Hematopoietic multipotent progenitor cell (in vitro differentiated cells): ENCODE measurements around the gene CD163L1. TPM values are rescaled to one million over a fixed set of nuclear protein-coding genes. Genes with fewer than 3 reads are reported as not detected.

Experiments used
- DNase-seq, 3 donors: peaks; one replicate each; pipeline ENCODE4 v3.0.0-alpha.2; 2011 to 2015; ENCODE audit warnings: low read depth in 2 of 3, low spot score in 2 of 3
- total RNA-seq: library from RNA; depleted of rRNA; stranded (reverse); fragments of >200 nt; gene quantifications from one replicate; pipeline ENCODE4 v1.2.3, GENCODE V29; 2012

Gene CD163L1
- total RNA-seq, 1 donor: under 0.01 TPM

DNA sequence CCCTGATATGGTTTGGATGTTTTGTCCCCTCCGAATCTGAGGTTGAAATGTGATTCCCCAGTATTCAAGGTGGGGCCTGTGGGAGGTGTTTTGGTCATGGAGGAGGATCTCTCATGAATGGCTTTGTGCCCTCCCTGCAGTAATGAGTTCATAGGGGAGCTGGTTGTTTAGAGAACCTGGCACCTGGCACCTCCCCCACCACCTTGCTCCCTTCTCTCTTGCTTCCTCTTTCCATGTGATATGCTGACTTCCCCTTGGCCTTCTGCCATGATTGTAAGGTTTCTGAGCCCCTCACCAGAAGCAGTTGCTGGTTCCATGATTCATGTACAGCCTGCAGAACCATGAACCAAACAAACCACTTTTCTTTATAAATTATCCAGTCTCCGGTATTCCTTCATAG, 32.6 kb downstream of the CD163L1 start:
- DNase-seq: peak in 2 of 3 donors; percentile 81 to 96

DNA sequence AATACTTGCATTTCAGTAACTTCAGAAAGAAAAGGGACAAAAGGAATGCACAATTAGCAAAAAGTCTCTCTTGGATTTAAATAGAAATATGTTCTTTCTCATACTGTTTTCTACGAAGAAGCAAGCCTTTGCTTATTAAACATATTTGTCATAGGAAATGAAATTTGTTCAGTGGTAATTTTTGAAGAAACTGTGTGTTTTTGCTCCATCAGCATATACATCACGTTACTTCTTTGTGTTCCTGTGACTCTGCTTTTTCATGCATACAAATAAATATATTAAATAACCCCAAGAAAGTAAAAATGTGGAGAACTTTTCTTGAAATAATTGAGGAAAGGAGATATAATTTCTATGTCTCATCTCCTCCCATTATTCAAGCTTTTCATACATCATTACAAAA, 39.7 kb downstream of the CD163L1 start:
- no peak for DNase-seq

GRCh38 chr12:7403466-7403865, 40.5 kb downstream of the CD163L1 start:
- no peak for DNase-seq

- DNase-seq: no peak
These were observed 44.9 kb downstream of the CD163L1 start for GRCh38 chr12:7399089-7399488.

GRCh38 chr12:7396418-7396817, 47.5 kb downstream of the CD163L1 start:
- no peak for DNase-seq

- DNase-seq: no peak
These were observed 48.0 kb downstream of the CD163L1 start for GRCh38 chr12:7395950-7396349.

GRCh38 chr12:7387289-7387688, 56.7 kb downstream of the CD163L1 start:
- DNase-seq: no peak

- DNase-seq: no peak
These were observed 60.8 kb downstream of the CD163L1 start for GRCh38 chr12:7383157-7383556.

DNA sequence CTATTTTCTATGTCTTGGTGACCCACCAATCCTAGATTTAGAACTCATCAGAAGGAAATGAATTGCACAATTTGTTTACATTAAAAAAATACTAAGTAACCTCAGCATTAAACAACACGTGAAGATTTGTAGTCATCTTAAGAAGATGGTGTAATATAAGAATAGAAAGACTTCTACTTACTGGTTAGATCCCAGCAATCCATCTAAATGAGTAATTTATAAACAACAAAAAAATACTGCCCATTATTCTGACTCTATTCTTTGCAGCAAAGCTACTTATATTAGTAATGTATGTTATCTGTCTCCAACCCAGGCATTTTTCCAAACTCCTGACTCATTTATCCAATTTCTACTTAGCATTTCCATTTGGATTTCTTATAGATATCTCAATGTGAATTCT, 67.8 kb downstream of the CD163L1 start:
- no peak for DNase-seq

GRCh38 chr12:7375145-7375543, 68.8 kb downstream of the CD163L1 start:
- no peak for DNase-seq

GRCh38 chr12:7374423-7375144, 69.4 kb downstream of the CD163L1 start:
- peak in 2 of 3 donors; percentile 55 to 88 for DNase-seq

DNA sequence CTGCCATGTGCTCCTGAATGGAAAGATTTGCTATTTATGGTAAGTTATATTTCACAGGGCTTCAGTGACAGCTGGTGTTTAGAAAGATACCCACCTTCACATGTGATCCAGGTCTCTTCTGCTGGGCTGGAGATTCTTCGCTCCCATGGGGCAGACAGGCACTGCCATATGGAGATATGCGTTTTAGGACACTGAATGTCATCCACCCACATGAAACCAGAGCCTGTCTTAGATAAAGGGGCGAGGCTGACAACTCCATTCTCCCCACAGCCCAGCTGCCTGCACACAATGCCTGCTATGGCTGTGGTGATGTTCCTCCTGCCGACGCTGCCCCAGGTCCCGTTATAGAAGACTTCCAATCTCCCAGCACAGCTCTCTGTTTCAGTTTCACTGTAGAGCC, 70.7 kb downstream of the CD163L1 start:
- DNase-seq: no peak

- DNase-seq: no peak
These were observed 74.7 kb downstream of the CD163L1 start for GRCh38 chr12:7369274-7369729.

- DNase-seq: no peak
These were observed 81.2 kb downstream of the CD163L1 start for GRCh38 chr12:7362734-7363133.

DNA sequence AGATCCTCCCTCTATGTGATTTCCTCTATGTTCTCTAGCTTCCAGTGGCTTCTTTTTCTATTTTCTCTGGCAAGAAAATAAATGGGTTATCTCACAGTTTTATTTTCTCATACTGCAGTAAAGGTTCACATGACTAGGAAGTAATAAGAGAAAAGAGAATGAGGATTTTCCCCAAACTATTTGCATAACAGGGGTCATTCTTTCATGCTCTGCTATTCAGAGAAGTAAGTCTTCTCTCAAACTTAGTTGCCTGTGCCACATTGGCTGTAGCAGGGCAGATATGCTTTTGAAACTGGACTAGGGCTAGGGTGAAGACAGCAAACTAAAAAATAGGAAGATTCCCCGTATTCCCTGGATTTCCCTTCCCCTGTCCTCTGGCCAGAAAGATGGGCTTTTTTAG, 82.7 kb downstream of the CD163L1 start:
- DNase-seq: no peak

GRCh38 chr12:7354529-7354928, 89.4 kb downstream of the CD163L1 start:
- no peak for DNase-seq

GRCh38 chr12:7352661-7353060, 91.3 kb downstream of the CD163L1 start:
- no peak for DNase-seq

DNA sequence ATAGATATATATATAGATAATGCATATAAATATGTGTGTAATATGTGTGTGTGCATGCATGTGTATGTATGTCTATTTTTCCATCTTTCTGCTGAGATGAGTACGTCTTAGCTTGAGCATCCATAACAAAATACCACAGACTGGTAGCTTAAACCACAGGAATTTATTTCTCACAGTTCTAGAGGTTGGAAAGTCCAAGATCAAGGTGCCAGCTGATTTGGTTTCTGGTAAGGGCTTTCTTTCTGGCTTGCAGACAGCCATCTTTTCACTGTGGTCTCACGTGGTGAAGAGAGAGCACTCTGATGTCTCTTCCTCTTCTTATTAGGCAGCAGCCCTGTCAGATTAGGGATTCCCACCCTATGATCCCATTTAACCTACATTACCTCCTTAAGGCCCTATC, 92.8 kb downstream of the CD163L1 start:
- DNase-seq: no peak

- no peak for DNase-seq
These were observed 94.5 kb downstream of the CD163L1 start for GRCh38 chr12:7349418-7349817.

DNA sequence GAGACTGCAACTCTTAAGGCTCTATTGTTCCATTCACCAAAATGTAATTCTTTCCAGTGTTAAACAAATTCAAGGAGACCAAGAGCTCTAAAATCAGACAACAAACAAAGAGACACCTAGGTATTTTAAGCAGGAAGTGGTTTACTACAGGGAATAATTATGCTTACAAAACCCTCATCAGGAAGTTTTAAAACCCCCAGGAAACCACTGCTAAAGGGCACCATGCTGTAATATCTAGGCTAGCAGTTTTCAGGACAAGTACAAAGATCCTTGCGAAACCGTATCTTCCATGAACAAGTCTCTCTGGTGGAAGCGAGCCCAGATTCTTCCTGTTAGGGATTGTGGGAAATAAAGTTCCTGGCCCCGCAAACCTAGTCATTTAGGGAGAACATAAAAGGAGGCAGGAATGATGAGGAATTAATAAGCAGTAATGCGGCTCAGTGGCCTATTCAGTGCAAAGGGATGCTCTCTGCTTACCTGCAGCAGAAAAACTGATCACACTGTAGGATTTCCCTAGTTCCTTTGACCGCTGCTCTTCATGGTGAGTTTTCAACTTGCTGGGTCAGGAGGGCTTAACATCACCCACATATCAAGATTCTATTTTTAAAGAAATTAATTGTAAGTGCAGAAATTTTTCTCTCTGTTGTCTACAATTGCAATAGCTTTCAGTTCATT, 97.3 kb downstream of the CD163L1 start:
- peak in 1 of 3 donors; percentile 3 for DNase-seq

DNA sequence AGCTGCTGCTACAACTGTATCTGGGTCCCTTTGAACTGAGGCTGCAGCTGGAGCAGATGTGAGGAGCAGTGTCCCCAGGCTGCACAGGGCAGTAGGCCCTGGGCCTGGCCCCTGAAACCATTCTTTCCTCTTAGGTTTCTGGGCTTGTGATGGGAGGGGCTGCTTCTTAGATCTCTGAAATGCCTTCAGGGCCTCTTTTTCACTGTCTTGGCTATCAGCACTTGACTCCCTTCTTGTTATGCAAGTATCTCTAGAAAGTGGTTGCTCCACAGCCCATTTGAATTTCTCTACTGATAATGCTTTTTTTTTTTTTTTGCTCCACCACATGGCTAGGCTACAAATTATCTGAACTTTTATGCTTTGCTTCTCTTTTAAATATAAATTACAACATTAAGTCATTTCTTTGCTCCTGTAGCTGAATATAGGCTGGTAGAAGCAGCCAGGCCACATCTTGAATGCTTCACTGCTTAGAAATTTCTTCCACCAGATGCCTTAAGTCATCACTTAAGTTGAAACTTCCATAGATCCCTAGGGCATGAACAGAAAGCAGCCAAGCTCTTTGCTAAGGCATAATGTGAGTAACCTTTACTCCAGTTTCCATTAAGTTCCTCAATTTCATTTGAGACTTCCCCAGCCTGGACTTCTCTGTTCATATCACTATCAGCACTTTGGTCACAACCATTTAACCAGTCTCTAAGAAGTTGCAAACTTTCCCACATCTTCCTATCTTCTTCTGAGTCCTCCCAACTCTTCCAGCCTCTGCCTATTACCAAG, 98.9 kb downstream of the CD163L1 start:
- peak in 1 of 3 donors; percentile 7 for DNase-seq

GRCh38 chr12:7339675-7340074, 104.3 kb downstream of the CD163L1 start:
- DNase-seq: no peak
